ENCODE data around the gene MGAT4C.

Gene MGAT4C

GRCh38 chr12:86229772-86230171 is 26.4 kb downstream of the MGAT4C start:
- TF ChIP-seq, protein P1, sequence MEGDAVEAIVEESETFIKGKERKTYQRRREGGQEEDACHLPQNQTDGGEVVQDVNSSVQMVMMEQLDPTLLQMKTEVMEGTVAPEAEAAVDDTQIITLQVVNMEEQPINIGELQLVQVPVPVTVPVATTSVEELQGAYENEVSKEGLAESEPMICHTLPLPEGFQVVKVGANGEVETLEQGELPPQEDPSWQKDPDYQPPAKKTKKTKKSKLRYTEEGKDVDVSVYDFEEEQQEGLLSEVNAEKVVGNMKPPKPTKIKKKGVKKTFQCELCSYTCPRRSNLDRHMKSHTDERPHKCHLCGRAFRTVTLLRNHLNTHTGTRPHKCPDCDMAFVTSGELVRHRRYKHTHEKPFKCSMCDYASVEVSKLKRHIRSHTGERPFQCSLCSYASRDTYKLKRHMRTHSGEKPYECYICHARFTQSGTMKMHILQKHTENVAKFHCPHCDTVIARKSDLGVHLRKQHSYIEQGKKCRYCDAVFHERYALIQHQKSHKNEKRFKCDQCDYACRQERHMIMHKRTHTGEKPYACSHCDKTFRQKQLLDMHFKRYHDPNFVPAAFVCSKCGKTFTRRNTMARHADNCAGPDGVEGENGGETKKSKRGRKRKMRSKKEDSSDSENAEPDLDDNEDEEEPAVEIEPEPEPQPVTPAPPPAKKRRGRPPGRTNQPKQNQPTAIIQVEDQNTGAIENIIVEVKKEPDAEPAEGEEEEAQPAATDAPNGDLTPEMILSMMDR (IDR thresholded peaks at IDR 0.05; ENCODE audit: low read depth, low read length) = no peak
- no peak for DNase-seq (ENCODE audit: extremely low read depth, low read depth)

DNA sequence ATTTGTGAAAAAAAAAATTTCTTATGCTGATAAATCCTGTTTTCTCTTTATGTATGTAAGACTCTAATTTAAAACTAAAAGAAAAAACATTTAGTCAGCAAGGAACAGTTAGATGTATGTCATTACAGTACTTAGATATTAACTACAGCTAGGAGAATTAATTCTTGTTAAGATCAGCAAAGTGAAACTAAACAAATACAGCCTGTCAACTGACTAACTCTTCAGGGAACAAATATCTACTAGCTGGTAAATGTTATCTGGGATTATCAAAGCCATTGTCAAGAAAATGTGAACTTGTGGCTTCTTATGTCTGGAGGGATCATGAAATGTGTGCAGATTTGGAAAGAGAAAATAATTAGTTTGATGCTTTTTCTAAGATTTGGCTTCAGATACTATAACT is 27.5 kb downstream of the MGAT4C start:
- no peak for DNase-seq (ENCODE audit: extremely low read depth, low read depth)
- TF ChIP-seq, protein P1 (IDR thresholded peaks at IDR 0.05; ENCODE audit: low read depth, low read length) = no peak

DNA sequence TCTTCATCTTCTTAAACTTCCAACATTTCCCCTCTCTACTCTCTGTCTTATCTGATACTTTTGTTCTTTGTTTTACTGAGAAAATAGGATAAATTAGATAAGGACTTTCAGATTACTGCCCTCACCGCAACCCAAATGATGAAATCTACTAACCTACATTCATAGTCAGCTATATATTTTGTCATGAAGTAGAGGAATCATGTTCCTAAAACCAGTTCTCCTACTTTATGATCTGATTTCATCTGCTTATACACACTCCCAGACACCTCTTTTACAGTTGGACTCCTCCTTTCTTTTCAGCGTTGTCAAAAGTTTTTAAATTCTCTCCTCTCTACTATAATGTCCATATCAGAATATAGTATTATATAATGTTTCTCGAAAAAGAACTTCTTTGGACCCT is 29.7 kb downstream of the MGAT4C start:
- DNase-seq (ENCODE audit: extremely low read depth, low read depth) = no peak
- TF ChIP-seq, protein P1 (IDR thresholded peaks at IDR 0.05; ENCODE audit: low read depth, low read length) = no peak

DNA sequence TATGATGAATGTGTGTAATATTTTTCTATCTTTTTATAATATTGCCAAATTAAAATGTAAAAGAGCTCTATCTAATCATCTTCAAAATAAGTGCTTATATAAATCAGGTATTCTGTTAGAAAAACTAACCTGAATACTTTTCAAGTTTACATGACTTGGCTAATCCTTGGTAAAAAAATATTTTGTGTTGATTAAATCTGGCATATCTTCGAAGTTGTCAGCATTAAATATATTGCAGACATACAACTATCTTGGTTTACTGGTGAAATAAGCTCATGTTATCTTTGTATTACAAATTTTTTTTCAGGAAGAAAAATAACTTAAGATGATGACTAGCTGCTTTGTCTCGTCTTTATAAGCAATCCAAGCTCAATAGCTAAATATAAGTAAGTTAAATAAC is 39.6 kb downstream of the MGAT4C start:
- TF ChIP-seq, protein P1 (IDR thresholded peaks at IDR 0.05; ENCODE audit: low read depth, low read length) = no peak
- no peak for DNase-seq (ENCODE audit: extremely low read depth, low read depth)

DNA sequence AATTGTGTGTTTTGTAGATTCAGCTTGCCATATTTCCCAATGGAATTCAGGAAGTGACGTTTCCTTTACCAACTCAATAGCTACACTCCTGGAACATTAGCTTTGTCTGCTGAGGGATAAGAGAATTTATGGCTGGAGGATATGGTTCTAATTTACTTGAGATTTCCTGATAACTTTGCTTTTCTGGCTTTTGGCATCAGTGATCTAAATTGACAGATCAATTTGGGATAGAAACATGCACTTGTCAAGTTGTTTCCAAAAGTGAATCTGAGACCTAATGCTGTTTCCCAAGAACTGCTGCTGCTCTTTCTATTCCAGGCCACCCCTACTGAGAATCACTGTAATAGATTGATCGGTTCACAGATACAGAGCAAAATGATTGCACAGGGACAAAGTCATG is 43.2 kb downstream of the MGAT4C start:
- TF ChIP-seq, protein P1 (IDR thresholded peaks at IDR 0.05; ENCODE audit: low read depth, low read length) = no peak
- no peak for DNase-seq (ENCODE audit: extremely low read depth, low read depth)

GRCh38 chr12:86198696-86199444 is 57.3 kb downstream of the MGAT4C start:
- DNase-seq (ENCODE audit: extremely low read depth, low read depth) = no peak
- TF ChIP-seq, protein P1 (IDR thresholded peaks at IDR 0.05; ENCODE audit: low read depth, low read length) = no peak

DNA sequence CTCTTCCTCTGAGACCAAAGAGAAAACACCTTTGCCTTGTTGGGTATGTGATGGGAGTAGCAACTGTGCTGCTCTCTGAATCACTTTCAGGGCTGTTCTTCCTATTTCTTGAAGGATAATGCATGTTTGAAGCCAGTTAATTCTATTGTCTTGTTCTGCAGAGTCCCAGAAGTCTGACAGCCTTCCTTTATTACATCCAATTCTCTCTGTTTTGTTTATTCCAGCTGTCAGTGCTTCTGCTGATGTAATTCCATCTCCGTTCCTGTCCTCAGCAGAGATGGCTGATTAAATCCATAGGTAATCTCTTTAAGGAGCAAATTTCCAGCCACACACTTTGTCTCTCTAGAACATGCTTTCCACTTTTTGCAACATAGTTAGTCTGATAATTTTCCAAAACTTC is 59.7 kb downstream of the MGAT4C start:
- DNase-seq (ENCODE audit: extremely low read depth, low read depth) = no peak
- TF ChIP-seq, protein P1 (IDR thresholded peaks at IDR 0.05; ENCODE audit: low read depth, low read length) = no peak

Data from AG09319 (cell line).